GM18951 (cell line): Measurements from ENCODE around the gene ALDH1A3.

Experiments used
- POLR2A ChIP-seq: IDR thresholded peaks from 4 replicates; pipeline ENCODE4 v1.6.1; 2011; ENCODE audit warnings: mild to moderate bottlenecking; ENCODE audit not compliant: insufficient read length, insufficient read depth; ENCODE audit errors: extremely low read depth
- in situ Hi-C: fragments of 300-500 bp; cut with MboI; formaldehyde crosslinking; loops from one replicate; pipeline ENCODE4 v1.12.0; 2022; ENCODE audit warnings: low sequenced_read_pairs, mixed read lengths, inconsistent platforms; ENCODE audit not compliant: unreplicated experiment

ALDH1A3 gene

DNA sequence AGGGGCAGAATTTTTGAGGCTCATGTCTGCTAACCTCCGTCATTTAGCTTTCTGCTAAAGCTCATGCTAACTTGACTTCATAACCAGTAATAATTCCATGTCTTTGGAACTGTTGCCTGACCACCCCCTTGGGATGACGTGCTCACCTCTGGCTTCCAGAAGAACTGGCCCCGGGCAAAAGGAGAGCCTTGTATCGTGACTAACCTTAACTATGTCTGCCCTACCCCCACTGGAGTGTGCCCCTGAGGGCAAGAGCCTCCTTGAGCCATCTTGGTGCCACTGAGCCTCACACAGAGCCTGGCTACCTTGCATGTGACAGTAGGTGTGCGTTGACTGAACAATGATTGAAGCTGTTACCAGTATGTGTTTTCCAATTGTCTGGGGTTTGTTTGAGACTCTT, 44.3 kb downstream of the ALDH1A3 start:
- no peak for TF ChIP-seq POLR2A
- in situ Hi-C loops = loop anchor here (25.0 kb wide), 1 partner anchor 338 kb away; the partner anchor contains the start of gene CHSY1

DNA sequence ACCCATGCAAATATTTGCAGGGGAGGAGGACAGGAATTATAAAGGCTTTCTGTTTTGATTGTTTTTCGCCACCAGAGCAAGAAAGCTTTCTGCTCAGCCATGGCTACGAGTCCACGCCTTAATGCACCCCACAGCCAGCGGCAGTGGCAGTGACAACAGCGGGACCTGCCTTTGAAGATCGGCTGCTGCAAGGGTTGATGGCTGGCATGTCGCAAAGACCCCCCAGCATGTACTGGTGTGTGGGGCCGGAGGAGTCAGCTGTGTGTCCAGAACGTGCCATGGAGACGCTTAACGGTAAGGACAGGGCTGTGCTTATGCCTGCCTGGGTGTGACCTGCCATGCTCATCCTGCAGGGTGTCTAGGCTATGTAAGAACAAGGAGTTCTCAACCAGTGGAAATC, 44.8 kb downstream of the ALDH1A3 start:
- in situ Hi-C loops = loop anchor here (25.0 kb wide), 1 partner anchor 338 kb away; the partner anchor contains the start of gene CHSY1
- peak; percentile 12 for TF ChIP-seq POLR2A

DNA sequence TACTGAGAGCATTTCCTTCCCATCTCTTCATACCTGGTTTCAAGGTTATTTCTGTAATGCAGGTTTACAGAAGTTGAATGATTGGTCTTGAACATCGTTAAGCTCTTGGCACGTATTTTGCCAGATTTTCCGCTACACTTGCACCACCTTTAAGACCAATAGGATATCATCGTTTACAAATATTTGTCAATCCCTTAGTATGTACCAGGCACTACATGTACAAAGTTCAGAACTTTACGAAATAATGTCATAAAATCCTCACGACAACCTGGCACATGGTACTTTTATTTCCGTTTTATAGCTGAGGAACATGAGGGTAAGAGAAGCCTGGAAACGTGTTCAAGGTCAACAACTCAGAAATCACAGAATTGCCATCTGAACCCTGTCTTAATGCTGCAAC, 45.8 kb downstream of the ALDH1A3 start:
- in situ Hi-C loops = no loop called here
- TF ChIP-seq POLR2A = no peak

DNA sequence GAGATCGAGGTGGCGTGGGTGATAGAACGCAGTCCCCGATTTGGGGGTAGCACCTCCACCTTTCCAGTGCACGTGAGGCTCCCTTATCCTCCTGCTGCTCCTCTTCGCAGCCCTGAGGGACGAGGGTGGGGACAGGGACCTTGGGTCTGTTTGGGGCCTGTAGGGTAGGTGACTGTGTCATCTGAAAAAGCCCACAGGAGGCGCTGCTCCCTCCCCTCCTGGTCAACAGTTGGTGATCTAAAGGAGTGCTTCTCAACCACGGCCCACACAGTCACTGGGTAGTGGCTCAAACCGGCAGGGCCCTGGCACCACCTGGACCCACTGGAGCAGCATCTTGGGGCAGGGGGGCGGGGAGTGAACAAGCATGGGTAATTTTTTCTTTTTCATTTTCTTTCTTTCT, 46.6 kb downstream of the ALDH1A3 start:
- in situ Hi-C loops = no loop called here
- TF ChIP-seq POLR2A = no peak

DNA sequence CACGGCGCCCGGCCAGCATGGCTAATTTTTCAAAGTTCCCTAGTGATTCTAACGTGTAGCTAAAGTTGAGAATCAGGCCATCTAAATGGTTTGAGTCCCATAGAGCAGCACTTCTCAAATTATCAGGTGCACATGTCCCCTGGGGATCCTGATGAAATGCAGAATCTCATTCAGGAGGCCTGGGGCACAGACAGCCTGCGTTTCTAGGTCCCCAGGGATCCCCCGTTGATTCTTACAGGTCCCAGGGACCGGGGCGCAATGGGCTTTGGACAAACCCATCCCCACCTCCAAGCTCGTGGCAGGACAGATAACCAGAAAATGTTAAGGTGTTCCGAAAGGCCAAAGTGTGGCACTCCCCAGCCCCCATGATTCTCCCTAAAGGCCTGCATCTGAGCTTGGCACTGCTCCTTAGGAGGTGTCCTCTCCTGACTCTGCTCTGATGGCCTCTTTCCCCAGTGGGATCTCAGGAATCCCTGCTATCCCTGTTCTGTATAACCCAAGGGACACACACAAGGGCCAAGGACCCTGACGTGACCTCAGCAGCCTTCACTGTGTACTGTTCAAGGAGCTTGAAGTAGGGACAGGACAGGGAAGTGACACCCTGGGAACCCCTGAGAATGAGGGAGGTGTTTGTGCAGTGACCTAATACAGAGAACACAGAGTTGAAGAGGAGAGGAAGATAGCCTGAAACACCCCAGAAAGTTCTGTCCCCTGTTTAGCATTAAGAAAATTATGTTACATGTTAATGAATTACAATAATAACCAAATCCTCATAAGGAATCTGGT, 47.5 kb downstream of the ALDH1A3 start:
- TF ChIP-seq POLR2A = no peak
- in situ Hi-C loops = no loop called here

DNA sequence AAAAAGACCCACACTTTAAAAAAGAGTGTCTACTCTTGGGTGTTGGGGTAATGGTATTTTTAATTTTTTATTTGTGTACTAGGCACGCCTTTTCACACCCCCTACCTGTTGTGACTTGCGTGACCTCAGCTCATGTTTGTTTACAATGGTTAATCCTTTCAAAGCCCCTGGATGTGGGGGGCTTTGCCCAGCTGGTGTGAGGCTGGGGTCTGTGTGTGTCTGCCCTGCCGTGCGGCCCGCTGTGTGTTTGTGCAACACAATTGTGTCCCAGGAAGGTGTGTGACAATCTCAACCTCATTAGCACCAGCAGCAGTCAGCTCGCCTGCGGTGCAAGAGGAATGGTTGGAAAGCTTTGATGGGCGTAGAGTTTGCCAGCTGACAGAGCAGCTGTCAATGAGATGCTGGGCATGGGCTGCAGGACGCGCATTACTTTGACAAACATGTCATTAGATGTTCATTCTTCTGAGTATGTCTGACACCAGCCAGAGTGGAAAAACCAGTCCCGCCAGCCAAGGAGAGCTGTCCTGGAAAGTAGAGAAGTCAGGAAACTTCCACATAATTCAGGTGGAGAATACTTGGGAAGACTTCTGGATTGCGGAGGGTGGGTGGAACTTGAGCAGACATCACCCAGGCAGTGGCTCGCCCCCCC, 49.1 kb downstream of the ALDH1A3 start:
- in situ Hi-C loops = no loop called here

DNA sequence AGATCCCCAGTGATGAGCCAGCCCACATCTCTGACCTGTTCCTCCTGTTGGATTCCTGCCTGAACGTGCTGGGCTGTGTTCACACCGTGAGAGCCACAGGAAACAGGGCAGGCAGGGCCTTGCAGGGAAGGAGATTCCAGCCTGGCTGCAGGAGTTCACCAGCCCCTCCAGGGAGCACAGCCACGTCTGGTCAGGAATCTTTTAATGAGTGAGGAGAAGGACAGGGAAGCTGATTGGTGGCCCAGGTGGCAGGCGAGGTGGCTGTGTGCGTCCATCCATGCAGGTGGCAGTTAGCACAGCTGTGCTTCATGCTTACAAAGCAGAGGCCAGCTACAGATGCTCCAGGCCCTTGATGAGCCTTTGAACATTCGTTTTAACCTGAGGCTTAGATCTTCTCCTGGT, 50.0 kb downstream of the ALDH1A3 start:
- peak; percentile 32 for TF ChIP-seq POLR2A
- in situ Hi-C loops = no loop called here

More for the DNA sequence above, 49.1 kb downstream of the ALDH1A3 start:
- TF ChIP-seq POLR2A = no peak

DNA sequence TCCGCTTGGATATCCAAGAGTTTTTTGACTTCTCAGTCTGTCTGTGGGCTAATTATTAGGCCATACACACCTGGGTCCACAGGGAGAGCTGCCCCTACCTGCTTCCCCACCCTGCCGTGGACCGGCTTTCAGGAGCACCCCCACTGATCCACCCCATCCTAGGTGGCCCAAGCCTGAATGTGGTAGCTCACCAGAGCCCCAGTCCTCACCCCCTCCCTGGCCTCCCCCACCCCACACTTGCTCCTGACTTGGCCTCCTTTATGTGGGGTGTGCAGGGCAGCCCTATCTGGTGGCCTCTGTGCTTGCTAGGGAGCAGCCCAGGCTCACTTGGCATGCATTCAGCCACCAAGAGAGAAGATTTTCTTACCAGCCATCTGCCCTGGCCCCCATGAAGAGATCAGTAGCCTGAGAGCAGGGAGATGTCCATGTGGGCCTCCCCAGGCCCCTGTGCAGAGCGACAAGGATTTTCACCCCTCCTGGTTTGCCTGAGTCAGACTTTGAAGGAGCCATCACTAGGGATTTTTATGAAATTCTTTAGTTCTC, 50.7 kb downstream of the ALDH1A3 start:
- no peak for TF ChIP-seq POLR2A
- in situ Hi-C loops = no loop called here

DNA sequence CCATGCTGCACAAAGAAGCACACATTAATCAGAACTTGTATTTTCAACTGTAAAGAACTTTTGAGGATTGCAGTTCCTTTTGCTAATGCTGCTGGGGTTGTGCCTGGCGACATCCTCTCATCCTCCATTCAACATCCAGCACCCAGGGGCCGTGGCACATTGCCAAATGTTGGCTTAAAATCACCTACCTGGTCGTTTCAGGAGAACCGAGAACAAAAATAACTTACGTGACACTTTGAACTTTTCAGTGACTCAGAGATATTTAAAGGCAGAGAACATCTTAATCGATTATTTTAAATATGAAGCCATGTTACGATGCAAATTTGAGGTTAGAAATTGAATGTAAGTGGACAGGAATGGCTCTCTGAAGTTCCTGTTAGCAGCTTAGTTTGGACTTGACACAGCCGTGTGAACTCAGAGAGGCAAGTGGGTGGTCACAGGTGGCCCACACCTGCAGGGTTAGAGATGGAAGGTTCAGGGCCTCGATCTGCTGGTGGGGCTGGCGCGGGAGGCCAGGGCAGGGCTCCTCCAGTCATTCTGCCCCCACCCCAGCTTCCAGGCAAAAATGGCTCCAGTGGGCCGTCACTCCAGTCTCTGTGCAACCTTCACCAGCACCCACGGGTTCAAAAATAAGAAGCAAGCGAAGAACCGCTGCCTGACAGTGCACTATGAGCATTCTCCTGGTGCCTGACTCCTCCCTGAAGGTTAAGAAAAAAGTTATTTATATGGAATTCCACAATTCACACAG, 51.7 kb downstream of the ALDH1A3 start:
- peak; percentile 52 for TF ChIP-seq POLR2A
- in situ Hi-C loops = no loop called here

DNA sequence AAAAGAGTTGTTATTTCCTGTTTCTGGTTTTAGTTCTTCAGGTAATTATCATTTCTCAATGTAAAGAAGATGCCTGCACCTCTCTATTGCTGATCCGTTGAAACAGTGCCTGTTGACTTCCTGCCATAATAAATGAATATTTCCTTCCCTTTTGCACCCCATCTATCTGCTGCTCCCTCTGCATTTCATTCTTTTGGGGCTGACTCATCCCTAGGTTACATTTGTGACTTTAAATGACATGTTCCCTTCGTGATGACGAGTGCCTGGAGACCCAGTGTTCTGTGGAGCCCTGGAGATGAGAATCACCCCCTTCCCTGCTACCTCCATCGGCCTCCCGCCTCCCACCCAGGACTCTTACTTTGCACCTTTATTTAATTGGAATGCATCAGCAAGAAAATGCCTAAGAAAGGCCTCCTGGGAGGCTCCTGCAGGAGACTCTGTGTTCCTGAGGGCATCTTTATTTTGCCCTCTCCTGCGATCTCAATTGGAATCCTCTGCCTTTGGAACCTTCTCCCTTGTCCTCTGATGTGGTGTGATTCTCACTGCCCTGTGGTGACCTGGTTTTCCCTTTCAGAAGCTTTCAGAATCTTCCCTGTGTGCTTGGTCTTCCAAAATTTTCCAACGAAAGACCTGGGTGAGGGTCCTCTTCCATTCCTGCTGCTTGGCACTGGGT, 53.2 kb downstream of the ALDH1A3 start:
- in situ Hi-C loops = no loop called here
- no peak for TF ChIP-seq POLR2A

DNA sequence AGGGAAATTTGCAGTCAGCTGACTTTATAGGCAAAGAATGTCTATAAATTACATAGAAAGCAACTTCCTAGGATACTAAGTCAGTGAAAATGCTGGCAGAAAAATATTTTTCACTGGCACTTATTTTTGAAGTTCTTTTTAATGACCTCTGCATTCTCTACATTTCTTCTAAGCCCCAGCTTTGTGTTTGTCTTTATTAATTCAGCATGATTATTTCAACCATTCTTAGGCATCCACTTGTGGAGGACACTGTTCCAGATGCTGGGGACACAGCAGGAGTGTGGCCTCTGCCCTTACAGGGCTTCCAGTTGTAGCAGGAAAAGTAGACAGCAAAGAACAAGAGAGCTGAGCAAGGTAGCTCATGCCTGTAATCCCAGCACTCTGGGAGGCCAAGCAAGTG, 54.5 kb downstream of the ALDH1A3 start:
- in situ Hi-C loops = no loop called here
- no peak for TF ChIP-seq POLR2A

DNA sequence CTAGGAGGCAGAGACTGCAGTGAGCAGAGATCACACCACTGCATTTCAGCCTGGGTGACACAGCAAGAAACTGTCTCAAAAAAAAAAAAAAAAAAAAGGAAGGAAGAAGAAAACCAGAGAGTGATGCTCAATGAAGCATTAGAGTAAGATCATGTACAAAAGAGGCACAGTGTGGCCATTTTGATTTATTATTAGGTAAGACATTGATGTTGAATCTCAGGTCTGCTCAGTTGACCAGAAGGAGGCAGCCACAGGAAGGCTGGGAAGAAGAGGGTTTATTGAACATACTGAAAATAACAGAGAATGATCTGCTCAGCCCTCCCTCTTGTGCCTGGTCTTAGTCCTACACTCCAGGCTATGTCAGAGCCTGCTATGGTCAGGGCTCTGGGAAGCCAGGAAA, 55.1 kb downstream of the ALDH1A3 start:
- in situ Hi-C loops = no loop called here
- no peak for TF ChIP-seq POLR2A

DNA sequence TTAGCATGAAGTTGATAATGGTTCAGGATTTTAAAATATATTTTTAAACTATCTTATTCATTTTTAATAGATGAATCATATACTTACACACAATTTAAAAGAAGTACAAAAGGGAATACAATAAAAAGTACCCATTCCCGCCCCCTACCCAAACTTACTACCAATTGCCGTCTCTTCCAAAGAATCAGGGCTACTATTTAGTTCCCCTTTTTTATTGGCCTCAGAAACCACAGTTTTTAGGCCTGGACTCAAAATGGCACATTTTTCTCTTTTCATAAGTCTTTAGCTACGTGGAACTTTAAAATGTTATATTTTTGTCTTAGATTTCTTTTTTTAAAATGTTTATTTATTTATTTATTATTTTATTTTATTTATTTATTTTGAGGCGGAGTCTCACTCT, 57.5 kb downstream of the ALDH1A3 start:
- in situ Hi-C loops = no loop called here
- no peak for TF ChIP-seq POLR2A
